Inferior parietal cortex (tissue), 1 donor: Measurements from ENCODE around the gene IGLL1.
"Not testable (repeated sequence)": the region's sequence is repeated elsewhere in the genome, so short reads cannot be mapped to it uniquely, and the experiment has no call there.

Source experiments
- DNase-seq: peaks from one replicate; pipeline ENCODE4 v3.0.0-alpha.2; 2016; ENCODE audit errors: extremely low spot score

The IGLL1 gene

DNA sequence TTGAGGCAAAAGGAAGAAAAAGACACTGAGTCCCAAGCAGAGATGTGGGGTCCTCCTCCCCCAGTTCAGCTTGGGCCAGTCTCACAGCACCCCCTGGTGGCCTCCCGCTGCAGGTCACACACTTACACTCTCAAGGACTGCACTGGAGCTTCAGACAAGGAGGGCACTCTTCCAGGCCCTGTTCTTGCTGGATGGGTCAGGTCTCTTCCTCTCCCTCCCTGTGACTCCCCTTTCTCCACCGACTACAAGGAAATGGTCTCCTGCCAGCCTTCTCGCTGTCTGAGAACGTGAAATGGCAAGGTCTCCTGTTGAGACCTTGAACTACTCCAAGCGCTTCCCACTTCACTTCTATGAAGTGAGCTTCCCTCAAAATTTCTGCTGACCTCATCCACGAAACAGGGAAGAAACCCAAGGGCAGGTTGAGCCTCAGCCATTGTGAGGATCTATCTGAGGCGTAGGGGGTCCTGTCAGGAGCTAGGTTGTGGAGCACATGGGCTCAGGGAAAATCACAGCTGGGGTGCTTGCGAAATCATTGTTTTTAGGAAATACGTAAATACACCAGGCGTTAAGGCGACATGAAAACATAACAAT, 11.2 kb upstream of the IGLL1 start:
- peak; percentile 35 for DNase-seq

DNA sequence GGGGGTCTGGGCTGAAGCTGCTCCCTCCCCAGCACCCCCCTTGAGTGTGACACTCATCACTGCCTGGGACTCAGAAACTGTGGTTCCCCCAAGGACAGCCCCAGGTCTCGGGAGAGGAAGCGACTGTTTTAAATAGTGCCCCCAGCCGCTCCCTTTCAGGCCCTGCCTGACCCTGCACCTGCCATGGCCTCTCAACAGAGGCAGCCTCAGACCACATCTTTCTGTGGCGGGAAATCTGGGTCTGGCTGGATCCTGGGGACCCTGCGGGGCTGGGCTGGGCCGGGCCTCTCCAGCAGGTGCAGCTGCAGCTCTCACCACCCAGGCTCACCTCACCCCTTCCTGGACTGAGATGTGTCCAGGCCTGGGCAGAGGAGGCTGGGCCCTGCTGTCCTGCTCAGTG, 3.7 kb upstream of the IGLL1 start:
- no peak for DNase-seq

DNA sequence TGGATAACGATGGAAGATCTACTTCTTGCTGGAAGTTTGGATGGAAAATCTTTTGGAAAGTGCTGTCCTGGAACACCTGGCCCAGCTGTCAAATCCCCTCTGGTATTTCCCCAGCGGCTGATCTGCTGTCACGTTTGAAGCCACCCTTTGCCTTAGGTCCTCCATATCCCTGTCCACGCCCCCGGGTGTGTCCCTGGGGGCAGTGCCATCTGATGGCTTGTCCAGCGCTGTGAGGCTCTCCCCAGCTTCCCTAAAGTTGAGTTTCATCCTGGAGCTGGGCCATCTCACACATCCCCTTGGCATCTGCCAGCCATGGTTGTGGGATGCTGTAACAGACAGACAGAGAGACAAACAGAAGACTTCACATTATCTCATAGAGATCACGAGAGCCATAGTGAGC, 3.1 kb upstream of the IGLL1 start:
- DNase-seq = no peak

DNA sequence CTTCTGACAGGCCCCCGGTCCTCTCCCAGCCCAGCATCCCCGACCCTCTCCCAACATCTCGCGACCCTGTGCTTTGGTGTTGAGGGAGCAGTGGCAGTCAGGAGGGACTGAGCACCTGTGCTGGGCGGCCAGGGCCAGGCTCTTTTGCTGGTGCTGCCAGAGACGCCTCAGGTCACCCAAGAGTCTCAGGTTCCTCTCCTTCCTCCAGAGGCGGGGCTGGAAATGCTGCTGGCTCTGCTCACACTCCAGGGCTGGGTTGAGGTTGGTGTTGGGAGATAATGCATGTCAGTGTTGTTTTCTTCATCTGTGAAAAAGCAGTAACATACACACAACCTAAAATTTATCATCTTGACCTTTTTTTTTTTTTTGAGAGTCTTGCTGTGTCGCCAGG, 1.2 kb upstream of the IGLL1 start:
- DNase-seq = no peak

DNA sequence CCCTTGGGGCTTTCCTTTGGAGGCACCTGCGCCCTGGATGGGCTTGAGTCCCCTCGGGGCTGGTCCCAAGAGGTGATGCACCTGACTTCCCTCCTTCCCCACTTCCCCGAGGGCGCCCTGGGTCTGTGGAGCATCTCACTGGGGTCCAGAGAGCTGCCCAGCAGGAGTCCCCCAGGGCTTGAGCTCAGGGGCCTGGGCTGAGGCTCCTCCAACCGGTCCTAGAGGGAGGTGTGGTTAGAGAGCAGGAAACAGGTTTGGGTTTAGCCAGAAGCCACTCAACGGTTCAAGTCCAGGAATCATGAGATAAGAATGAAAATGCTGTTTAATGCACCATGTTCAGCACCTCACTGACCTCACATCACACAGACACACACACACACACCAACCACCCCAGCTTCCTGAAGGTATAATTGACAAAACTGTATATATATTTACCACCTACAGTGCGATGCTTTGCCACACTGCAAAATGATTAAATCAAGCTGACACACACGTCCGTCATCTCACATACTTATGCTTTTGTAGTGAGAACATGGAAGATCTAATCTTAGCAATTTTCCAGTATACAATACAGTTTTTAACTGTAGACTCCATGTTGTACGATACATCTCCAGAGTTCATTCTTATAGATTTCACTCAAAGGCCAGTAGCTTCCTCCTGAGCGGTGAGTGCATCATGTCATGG, 628 bp upstream of the IGLL1 start:
- no peak for DNase-seq

DNA sequence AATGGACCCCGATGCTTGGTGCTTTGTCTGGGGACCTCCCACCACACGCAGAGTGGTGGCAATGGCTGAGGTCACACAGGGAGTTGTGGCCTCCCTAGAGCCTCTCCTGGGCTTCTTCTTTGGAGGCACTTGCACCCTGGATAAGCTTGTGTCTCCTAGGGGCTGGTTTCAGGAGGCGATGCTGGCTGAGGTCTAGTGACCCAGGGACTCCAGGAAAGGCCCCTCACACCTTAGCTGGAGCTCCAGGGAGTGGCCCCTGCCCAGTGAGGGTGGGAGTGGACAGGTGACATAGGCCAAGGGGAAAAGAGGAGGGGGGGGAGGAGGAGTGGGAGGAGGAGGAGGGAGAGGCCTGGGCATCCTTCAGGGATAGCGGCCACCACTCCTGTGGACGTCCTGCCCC, 810 bp downstream of the IGLL1 start:
- no peak for DNase-seq

DNA sequence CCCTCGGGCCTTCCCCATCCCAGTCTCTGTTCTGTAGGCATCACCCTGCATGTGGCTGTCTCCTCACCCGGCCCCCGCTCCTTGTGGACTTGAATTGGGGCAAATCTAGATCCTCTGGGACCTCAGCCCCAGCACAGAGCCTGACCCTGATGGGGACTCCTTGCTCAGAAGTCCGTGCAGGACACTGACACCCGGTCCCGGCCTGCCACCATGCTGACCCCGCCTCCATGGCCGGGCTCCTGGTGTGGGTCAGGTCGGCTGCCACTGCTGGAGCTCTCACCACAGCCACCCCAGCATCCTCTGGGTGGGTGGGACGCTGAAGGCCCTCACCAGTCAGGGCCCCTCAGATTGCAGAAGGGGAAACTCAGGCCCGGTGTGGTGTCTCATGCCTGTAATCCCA, 1.8 kb downstream of the IGLL1 start:
- DNase-seq = no peak

DNA sequence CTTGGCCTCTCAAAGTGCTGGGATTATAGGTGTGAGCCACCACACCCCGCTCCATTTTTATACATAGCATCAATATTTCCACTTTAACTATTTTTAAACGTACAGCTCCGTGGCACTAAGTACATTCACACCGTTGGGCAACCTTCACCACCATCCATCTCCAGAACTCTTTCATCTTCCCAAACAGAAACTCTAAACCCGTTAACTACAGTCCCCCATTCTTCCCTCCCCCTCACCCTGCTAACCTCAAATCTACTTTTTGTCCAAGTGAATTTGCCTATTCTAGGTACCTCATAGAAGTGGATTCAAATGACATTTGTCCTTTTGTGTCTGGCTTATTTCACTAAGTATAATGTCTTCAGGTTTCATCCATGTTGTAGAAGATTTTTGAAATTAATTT, 3.4 kb downstream of the IGLL1 start:
- no peak for DNase-seq

DNA sequence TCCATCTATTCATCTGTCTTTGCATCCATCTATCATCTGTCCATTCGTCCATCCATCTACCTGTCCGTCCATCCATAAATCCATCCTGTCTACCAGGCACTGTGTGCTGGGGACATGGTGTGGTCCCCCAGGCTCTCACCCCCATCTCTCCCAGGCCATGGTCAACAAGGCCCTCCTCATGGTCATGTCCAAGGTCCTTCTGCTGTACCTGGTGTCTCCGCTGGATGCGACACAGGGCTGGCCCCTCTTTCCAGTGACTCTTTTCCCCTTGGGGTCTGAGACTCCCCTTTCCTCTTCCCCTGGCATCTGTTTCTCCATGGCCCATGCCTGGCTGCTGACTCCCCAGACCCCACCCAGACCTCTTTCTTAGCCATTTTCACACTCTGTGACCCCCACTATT, 4.5 kb downstream of the IGLL1 start:
- no peak for DNase-seq

DNA sequence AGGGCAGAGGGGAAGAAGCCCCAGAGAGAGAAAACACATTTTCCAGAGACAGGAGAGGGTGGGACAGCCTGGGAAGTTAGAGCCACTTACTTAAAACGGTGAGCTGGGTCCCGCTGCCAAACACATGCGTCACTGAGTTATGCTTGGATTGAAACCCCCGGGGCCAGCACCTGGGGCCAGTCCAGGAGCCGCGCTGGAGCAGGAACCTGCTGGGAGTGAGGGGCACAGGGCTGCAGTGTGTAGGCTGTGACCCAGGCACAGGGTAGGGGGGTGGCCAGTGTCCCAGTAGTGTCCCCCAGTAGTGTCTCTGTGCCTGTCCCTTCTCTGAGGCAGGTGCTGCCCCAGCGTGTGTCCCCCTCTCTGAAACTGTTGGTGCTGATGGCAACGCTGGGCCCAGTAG, 5.2 kb downstream of the IGLL1 start:
- DNase-seq = no peak

DNA sequence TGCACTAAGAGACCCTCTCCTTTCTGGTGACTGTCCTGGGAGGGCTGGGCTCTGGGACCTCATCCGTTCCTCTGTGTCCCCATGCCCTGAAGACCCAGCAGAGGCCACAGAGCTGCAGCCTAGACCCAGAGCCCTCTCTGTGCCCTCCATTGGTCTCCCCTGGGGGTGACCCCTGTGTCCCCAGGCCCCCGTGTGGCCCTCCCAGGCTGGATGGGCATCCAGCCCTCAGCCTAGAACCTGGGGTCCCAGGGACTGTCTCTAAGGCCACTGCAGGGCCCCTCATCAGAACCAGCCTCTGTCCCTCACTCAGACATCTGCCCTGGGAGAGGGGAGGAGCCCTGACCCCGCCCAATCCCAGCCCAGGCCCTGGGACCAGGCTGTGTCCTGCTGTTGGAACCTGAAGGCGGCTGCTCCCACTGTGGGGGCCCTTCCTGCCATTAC, 5.7 kb downstream of the IGLL1 start:
- no peak for DNase-seq

DNA sequence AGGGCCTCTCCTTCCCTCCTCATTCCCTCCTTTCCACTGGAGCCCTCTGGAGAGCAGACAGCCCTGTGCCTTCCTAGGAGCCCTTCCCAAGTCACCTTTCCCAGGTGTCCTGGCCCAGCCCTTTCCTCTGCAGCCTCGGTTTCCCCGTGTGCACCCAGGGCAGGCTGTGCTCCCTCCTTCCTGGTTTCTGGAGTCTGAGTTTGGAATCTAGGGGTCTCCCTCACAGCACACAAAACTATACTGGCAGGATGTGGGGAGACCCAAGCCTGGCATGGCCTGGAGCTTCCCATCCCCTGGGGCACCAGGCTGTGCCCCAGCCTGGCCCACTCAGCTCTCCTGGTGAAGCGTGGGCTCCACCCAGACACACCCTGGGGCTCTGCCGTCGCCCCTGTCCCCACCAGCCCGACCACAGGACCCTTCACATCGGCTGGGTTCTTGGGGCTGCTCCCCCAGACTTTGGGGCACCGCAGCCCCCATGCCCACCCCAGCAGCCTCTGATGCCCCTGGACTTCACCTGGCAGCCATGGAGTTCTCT, 6.3 kb downstream of the IGLL1 start:
- not testable (repeated sequence) for DNase-seq

DNA sequence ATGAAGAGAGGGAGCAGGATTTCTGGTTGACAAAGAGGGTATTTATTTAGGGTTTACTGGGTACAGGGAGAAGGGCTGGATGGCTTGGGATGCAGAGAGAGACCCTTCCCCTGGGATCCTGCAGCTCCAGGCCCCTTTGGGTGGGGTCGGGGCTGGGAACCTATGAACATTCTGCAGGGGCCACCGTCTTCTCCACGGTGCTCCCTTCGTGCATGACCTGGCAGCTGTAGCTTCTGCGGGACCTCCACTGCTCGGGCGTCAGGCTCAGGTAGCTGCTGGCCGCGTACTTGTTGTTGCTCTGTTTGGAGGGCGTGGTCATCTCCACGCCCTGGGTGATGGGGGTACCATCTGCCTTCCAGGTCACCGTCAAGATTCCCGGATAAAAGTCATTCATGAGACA, 7.0 kb downstream of the IGLL1 start:
- DNase-seq = not testable (repeated sequence)

DNA sequence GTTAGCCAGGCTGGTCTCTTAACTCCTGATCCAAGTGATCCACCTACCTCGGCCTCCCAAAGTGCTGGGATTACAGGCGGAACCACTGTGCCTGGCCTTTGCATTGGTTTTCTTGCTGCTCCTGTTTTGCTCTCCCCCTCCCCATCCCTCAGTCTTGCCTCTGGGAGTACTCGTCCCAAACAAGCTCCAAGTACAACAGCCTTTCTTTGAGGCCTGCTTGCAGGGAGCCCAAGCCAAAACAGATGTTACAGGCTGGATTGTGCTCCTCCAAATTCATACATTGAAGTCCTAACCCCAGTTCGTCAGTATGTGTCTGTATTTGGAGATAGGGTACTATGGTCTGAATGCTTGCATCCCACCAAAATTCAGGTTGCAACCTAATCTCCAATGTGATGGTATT, 8.6 kb downstream of the IGLL1 start:
- no peak for DNase-seq

DNA sequence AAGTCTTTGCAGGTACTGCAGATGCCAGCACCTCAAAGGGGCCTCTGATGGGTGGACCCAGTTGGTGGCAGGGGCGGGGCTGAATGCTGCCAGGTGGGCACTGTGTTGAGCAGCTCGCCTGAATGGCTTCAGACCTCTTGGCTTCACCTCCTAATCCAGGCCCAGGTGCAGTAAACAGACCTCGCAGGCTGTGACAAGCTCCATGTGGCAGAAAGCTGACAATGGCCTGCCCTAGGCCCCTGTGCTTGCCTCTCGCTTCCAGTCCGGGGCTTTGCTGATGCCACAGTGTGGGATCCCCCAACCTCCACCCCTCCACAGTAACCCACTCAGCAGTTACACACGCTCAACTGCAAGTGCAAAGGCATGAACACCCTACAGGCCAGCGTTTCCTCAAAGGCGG, 9.4 kb downstream of the IGLL1 start:
- DNase-seq = no peak

DNA sequence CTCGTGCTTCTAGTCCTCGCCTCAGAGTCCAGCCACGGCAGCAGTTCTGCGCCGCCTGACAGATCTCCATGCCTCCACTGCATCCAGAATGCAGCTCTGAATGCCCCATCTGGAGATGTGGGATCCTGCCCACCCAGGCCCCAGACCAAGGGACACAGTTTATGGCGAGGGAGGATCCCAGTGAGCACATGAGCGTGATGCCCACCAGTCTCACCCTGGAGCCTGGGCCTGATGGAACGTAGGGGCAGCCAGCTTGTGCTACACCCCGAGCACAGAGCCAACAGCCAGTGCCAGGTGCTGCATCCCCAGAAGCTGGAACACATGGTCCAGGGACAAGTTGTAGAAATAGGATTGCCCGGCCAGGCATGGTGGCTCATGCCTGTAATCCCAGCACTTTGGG, 10.4 kb downstream of the IGLL1 start:
- DNase-seq = no peak

DNA sequence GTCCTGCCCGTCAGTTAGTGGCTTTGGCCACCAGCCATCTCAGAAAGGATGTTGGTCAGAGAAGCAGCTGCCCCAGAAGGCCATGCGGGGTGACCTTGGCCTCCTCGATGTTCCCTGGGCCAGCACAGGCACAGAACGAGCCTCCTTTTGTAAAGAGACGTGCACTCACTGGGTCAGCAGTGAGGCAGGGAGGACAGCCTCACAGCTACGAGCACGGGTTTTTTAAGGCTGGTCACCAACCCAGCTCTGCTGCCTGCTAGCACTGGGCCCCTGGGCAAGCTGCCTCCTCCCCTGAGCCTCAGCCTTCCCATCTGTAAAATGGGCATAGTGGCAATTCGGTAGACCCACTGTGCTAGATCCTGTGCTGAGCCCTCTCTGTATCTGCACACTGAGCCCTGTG, 10.8 kb downstream of the IGLL1 start:
- DNase-seq = no peak

DNA sequence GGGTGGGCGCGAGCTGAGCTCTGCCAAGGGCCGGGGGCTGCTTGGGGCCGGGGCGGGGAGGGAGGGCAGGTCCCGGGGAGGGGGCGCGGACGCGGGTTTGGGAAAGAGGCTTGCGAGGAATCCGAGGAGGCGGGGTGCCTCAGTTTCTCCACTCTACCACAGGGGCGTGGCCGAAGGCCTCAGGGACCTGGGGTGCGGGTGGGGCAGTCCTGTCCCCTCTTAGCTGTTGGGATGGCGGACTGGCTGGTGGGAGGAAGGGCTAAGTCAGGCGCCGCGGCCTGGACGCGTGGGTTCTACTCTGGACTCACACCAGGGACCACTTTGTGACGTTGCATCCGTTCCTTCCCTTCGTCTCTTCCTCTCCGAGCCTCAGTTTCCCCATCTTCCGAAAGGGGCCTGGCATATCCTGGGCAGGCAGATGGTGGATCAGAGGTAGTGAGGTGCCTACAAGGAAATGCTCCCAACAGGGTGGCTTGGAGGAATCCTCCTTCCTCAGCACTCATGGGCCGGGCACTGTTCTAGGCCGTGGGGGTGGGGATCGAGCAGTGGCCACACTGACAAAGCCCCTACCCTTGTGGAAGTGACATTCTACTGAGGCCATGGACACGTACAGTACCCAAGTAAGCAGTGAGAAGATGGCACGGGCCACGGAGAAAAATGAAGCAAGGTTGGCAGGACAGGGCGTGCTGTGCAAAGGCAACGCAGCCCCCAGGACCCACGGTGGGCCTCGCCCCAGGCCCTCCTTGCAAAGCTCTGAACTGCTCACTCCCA, 13.2 kb downstream of the IGLL1 start:
- no peak for DNase-seq

DNA sequence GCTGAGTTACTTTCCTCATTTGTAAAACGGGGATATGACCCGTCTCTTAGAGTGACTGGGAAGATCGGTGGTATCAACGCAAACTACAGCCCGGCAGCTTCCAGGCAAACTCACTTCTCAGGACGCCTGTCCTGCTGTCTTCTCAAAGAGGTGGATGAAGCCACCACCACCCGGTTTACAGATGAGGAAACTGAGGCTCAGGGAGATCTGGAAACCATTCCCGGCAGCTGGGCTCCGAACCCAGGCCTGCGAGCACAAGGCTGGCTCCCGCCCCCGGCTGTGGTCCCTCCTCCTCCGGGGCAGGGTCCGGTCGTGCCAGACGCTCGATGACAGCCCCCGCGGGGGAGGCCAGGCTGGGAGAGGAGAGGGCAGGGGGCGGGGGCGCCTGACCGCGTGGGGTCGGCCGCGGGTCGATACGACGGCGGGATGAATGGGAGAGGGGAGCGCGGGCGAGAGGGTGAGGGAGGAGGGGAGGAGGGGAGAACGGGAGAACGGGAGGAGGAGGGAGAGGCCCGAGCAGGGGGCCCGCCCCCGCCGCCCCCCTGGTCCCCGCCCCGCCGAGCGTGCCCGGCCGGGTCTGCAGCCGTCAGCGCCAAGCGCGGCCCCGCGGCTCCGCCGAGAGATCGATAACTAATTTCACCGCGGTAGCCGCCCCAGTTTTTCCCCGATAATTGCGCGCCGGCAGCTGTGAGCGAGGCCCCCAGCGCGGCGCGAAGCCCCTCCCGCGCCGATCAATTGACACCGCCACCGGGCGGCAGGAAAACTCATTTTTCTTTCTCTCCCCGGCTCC, 14.0 kb downstream of the IGLL1 start:
- no peak for DNase-seq

DNA sequence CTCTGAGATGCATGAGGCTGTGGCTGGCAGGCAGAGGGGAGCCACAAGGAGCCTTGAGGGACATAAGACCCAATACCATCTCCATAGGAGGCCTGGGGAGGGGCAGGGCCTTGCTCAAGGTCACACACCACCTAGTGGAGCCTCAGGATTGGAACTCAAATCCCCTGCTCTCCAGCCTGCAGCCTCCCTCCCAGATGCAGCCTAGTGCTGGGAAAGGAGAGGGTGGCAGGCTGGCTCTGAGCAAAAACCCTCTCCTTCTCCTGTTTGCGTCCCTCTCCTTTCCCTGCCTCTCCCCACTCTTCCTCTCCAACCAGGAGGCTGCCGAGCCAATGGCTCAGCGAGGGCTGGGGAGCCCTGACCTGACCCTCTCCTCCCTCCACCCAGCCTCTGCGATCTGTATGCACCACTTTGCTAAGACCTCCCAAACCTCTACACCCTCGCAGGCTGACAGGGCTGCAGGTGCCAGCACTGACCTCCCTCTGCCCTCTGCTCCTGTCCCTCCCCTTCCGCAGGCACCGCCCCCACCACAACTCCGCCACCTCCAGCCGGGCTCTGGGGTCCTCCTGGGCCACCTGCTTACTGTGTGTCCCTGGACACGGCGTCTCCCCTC, 14.7 kb downstream of the IGLL1 start:
- no peak for DNase-seq

DNA sequence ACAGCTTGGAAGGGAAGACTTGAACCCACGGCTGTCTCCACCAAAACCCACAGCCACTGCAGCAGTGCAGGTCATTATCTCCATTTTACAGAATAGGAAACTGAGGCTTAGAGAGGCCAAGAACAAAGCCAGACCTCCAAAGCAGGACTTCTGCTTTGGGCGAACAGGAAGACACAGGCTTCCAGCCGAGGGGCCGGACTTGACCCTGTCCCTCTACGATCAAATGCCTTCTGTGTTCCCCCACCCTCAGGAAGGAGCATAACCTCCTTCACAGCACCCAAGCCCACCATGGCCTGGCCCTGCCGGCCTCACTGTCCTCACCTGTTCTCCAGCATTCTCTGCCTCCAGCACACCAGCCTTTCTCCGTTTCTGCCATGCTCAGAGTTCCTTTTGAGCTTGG, 15.8 kb downstream of the IGLL1 start:
- no peak for DNase-seq

DNA sequence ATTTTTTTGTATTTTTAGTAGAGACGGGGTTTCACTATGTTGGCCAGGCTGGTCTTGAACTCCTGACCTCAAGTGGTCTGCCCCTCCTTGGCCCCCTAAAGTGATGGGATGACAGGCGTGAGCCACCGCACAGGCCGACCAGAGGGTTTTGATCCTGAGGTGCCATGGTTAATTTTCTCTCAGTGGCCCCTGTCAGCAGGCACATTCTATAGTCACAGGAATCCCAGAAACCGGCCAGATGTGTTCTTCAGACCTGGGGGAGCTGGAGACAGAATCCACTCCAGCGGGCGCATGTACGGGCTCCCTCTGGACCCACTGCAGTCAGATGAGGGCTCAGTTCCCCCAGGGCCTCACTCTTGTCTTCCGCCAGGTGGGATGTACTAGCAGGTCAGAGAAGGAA, 17.0 kb downstream of the IGLL1 start:
- DNase-seq = no peak
